Smooth muscle cell of the brain vasculature (primary cell): Measurements from ENCODE around the gene LGI2.

Experiments used
- DNase-seq: peaks from one replicate; pipeline ENCODE4 v3.0.0-alpha.2; 2012; ENCODE audit warnings: low read depth, low spot score

Gene LGI2

GRCh38 chr4:24995346-24995919, 35.3 kb downstream of the LGI2 start:
- no peak for DNase-seq

GRCh38 chr4:24993551-24994080, 37.1 kb downstream of the LGI2 start:
- no peak for DNase-seq

- DNase-seq, result no peak
Measured at GRCh38 chr4:24992968-24993367, 37.8 kb downstream of the LGI2 start.

- no peak for DNase-seq
Measured at GRCh38 chr4:24991015-24991414, 39.7 kb downstream of the LGI2 start.

GRCh38 chr4:24989327-24989726, 41.4 kb downstream of the LGI2 start:
- DNase-seq, result no peak

- DNase-seq, result no peak
Measured at GRCh38 chr4:24988776-24989175, 42.0 kb downstream of the LGI2 start.

- no peak for DNase-seq
Measured at GRCh38 chr4:24984602-24985532, 45.9 kb downstream of the LGI2 start.

GRCh38 chr4:24980740-24981139, 50.0 kb downstream of the LGI2 start:
- DNase-seq, result no peak

- peak; percentile 31 for DNase-seq
Measured at GRCh38 chr4:24980064-24980690, 50.6 kb downstream of the LGI2 start.

GRCh38 chr4:24979554-24979953, 51.2 kb downstream of the LGI2 start:
- no peak for DNase-seq

- DNase-seq, result no peak
Measured at GRCh38 chr4:24978291-24979075, 52.3 kb downstream of the LGI2 start.

GRCh38 chr4:24975510-24975909, 55.2 kb downstream of the LGI2 start:
- no peak for DNase-seq

GRCh38 chr4:24973747-24974601, 56.8 kb downstream of the LGI2 start:
- no peak for DNase-seq

- no peak for DNase-seq
Measured at GRCh38 chr4:24973404-24973746, 57.4 kb downstream of the LGI2 start.

GRCh38 chr4:24971192-24971591, 59.6 kb downstream of the LGI2 start:
- no peak for DNase-seq

- DNase-seq, result no peak
Measured at GRCh38 chr4:24970635-24971034, 60.1 kb downstream of the LGI2 start.

- DNase-seq, result no peak
Measured at GRCh38 chr4:24970191-24970590, 60.6 kb downstream of the LGI2 start.

GRCh38 chr4:24969486-24969885, 61.3 kb downstream of the LGI2 start:
- DNase-seq, result no peak

GRCh38 chr4:24968992-24969391, 61.8 kb downstream of the LGI2 start:
- no peak for DNase-seq

GRCh38 chr4:24968278-24968677, 62.5 kb downstream of the LGI2 start:
- no peak for DNase-seq

GRCh38 chr4:24967346-24967745, 63.4 kb downstream of the LGI2 start:
- DNase-seq, result no peak
